ENCODE measurements around the gene BTAF1. TPM values are rescaled to one million over a fixed set of nuclear protein-coding genes. Genes with fewer than 3 reads are reported as not detected.

The BTAF1 gene
- total RNA-seq, 1 experiment from 2014 or later: 17.8 TPM

- no peak for DNase-seq (ENCODE audit: low read depth)
Measured at GRCh38 chr10:92042541-92042940, 119.0 kb downstream of the BTAF1 start.

GRCh38 chr10:92045641-92046106 is 122.1 kb downstream of the BTAF1 start:
- DNase-seq (ENCODE audit: low read depth): no peak

- DNase-seq (ENCODE audit: low read depth): no peak
Measured at GRCh38 chr10:92047215-92047614, 123.6 kb downstream of the BTAF1 start.

GRCh38 chr10:92052088-92052487 is 128.5 kb downstream of the BTAF1 start:
- DNase-seq (ENCODE audit: low read depth): no peak

GRCh38 chr10:92052741-92053140 is 129.2 kb downstream of the BTAF1 start:
- no peak for DNase-seq (ENCODE audit: low read depth)

- no peak for DNase-seq (ENCODE audit: low read depth)
Measured at GRCh38 chr10:92054807-92055206, 131.2 kb downstream of the BTAF1 start.

GRCh38 chr10:92062273-92062672 is 138.7 kb downstream of the BTAF1 start:
- DNase-seq (ENCODE audit: low read depth): no peak

- peak; percentile 3 for DNase-seq (ENCODE audit: low read depth)
Measured at GRCh38 chr10:92064506-92064905, 140.9 kb downstream of the BTAF1 start.

- DNase-seq (ENCODE audit: low read depth): no peak
Measured at GRCh38 chr10:92066386-92066785, 142.8 kb downstream of the BTAF1 start.

- DNase-seq (ENCODE audit: low read depth): peak; percentile 59
Measured at GRCh38 chr10:92068900-92069299, 145.3 kb downstream of the BTAF1 start.

- DNase-seq (ENCODE audit: low read depth): peak; percentile 10
Measured at GRCh38 chr10:92074126-92074887, 150.7 kb downstream of the BTAF1 start.

- DNase-seq (ENCODE audit: low read depth): no peak
Measured at GRCh38 chr10:92075829-92076228, 152.3 kb downstream of the BTAF1 start.

- DNase-seq (ENCODE audit: low read depth): peak; percentile 21
Measured at GRCh38 chr10:92076722-92077121, 153.2 kb downstream of the BTAF1 start.

GRCh38 chr10:92079003-92079402 is 155.4 kb downstream of the BTAF1 start:
- no peak for DNase-seq (ENCODE audit: low read depth)

Small RNA genes lying within 50 kb of the gene (small RNA-seq; reads per million reads assigned to genes)
- gene AL359198.2: not detected
- not detected for gene RF00402

Other genes with a start within 250 kb of the BTAF1 start
- gene TNKS2, start 125.3 kb upstream of the BTAF1 start, total RNA-seq (2014; rRNA removed; shearing (Covaris generic)): 17.2 and 27.0 TPM in 2 replicates
- 1.4 and 2.9 TPM in 2 replicates for gene FGFBP3, start 14.3 kb upstream of the BTAF1 start, total RNA-seq (2014; rRNA removed; shearing (Covaris generic))

Measured in HT1080 (cell line).